ENCODE data around the gene RADIL. TPM values are rescaled to one million over a fixed set of nuclear protein-coding genes. Genes with fewer than 3 reads are reported as not detected.

The RADIL gene
- polyA plus RNA-seq, 3 donors: not detected

DNA sequence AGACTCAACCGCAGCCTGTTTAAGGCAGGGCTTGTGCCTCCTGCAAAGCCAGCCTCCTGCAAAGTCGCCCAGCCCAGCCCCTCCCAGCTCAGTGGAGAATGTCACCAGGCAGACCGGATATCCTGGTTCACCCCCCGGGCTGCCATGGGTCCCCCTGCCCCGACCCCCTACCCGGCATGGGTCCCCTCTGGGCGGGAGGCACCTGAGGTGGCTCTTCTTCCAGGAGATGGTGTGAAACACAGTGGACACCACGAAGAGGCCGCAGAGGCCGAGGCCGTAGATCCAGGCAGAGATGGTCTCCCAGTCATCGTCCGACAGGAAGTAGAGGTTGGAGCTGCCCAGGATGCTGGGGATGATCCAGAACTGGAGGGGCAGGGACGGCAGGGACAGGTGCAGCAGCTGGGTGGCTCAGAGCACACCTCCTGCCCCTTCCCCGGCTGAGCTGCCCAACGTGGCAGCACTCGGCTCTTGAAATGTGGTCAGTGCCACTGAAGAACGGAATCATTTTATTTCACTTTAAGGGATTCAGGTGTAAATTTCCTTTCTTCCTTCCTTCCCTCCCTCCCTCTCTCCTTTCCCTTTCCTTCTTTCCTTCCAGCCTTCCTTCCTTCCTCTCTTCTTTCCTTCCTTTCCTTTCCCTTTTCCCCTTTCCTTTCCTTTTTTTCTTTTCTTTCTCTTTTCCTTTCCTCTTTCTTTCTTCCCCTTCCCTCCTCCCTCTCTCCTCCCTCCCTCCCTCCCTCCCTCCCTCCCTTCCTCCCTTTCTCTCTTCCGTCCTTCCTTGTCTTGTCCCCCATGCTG is 36.7 kb upstream of the RADIL start:
- no peaks in the 10 kb centered on the region for H3K36me3 ChIP-seq (replicated peaks in 1 of 2; ENCODE audit: control insufficient read depth in 1 of 2, insufficient read depth in 2 of 2, low read length in 2 of 2)
- intact Hi-C loops (cut with micrococcal nuclease): no loop called here
- no peak overlapping the region for H3K4me3 ChIP-seq (replicated peaks in 1 of 3; ENCODE audit: low read depth in 2 of 3, low read length in 3 of 3)
- H3K27me3 ChIP-seq (ENCODE audit: control insufficient read depth in 2 of 2, insufficient read depth in 2 of 2, low read length in 2 of 2): no peaks in the 10 kb centered on the region
- no peak overlapping the region for H3K27ac ChIP-seq (ENCODE audit: low read depth in 1 of 2, low read length in 2 of 2)
- no peaks in the 10 kb centered on the region for H3K79me2 ChIP-seq (ENCODE audit: insufficient read depth, low read length)
- no peaks in the 10 kb centered on the region for H3K4me1 ChIP-seq (ENCODE audit: control insufficient read depth in 1 of 2, insufficient read depth in 2 of 2, low read length in 2 of 2)
- H3K9me3 Mint-ChIP-seq: peaks cover 2 to 15% (median 7%) of the 10 kb centered on the region in 7 donors
- no peak for DNase-seq
- H3K4me1 Mint-ChIP-seq: no peaks in the 10 kb centered on the region
- H3K9me3 ChIP-seq (replicated peaks in 1 of 2; ENCODE audit: control insufficient read depth in 1 of 2, insufficient read depth in 1 of 2, low read length in 2 of 2): peaks cover 0 to 5% of the 10 kb centered on the region in 2 donors
- H3K4me3 Mint-ChIP-seq: no peak overlapping the region
- no peaks in the 10 kb centered on the region for H3K36me3 Mint-ChIP-seq
- H3K27me3 Mint-ChIP-seq (ENCODE audit: low read depth in 3 of 3): peaks cover 2 to 13% (median 6%) of the 10 kb centered on the region in 3 donors
- no peak overlapping the region for H3K9ac ChIP-seq (ENCODE audit: insufficient read depth, low read length, poor library complexity, severe bottlenecking)
- H3K27ac Mint-ChIP-seq: no peak overlapping the region
- TF ChIP-seq, protein P1, sequence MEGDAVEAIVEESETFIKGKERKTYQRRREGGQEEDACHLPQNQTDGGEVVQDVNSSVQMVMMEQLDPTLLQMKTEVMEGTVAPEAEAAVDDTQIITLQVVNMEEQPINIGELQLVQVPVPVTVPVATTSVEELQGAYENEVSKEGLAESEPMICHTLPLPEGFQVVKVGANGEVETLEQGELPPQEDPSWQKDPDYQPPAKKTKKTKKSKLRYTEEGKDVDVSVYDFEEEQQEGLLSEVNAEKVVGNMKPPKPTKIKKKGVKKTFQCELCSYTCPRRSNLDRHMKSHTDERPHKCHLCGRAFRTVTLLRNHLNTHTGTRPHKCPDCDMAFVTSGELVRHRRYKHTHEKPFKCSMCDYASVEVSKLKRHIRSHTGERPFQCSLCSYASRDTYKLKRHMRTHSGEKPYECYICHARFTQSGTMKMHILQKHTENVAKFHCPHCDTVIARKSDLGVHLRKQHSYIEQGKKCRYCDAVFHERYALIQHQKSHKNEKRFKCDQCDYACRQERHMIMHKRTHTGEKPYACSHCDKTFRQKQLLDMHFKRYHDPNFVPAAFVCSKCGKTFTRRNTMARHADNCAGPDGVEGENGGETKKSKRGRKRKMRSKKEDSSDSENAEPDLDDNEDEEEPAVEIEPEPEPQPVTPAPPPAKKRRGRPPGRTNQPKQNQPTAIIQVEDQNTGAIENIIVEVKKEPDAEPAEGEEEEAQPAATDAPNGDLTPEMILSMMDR (IDR thresholded peaks at IDR 0.05): no peak
- 90% methylated on average over 16 of the region's 19 CpGs for WGBS (ENCODE audit: insufficient coverage)
- no peak overlapping the region for H2AFZ ChIP-seq (ENCODE audit: insufficient read depth, low read depth, low read length, poor library complexity, severe bottlenecking)
- H3K4me2 ChIP-seq (replicated peaks; ENCODE audit: extremely low read depth, low read length, poor library complexity, severe bottlenecking): no peak overlapping the region
- no peaks in the 10 kb centered on the region for H4K20me1 ChIP-seq (ENCODE audit: insufficient read depth, low read length)

DNA sequence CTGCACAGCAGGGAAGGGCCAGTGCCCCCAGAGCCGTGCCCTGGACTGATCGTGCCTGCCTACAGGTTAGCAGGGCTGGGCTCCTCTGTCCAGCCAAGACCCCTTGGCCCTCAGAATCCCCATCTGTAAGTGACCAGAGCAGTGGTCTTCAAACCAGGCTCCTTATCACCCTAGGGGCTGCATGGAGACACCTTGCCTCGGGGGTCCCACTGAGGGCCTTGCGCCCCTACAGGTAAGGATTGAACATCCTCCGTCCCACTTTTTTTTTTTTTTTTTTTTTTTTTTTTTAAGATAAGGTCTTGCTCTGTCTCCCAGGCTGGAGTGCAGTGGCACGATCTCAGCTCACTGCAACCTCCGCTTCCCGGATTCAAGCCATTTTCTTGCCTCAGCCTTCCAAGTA is 32.6 kb upstream of the RADIL start:
- Histone ChIP-seq H3K4me3 (replicated peaks in 1 of 3; ENCODE audit: low read depth in 2 of 3, low read length in 3 of 3) (no peak overlapping the region), H3K9me3 (replicated peaks in 1 of 2; ENCODE audit: control insufficient read depth in 1 of 2, insufficient read depth in 1 of 2, low read length in 2 of 2) (peaks cover 0 to 5% of the 10 kb centered on the region in 2 donors), H3K4me2 (replicated peaks; ENCODE audit: extremely low read depth, low read length, poor library complexity, severe bottlenecking) (no peak overlapping the region), H2AFZ (ENCODE audit: insufficient read depth, low read depth, low read length, poor library complexity, severe bottlenecking) (no peak overlapping the region), H3K27me3 (ENCODE audit: control insufficient read depth in 2 of 2, insufficient read depth in 2 of 2, low read length in 2 of 2) (no peaks in the 10 kb centered on the region), H4K20me1 (ENCODE audit: insufficient read depth, low read length) (no peaks in the 10 kb centered on the region), H3K4me1 (ENCODE audit: control insufficient read depth in 1 of 2, insufficient read depth in 2 of 2, low read length in 2 of 2) (no peaks in the 10 kb centered on the region), H3K79me2 (ENCODE audit: insufficient read depth, low read length) (no peaks in the 10 kb centered on the region), H3K27ac (ENCODE audit: low read depth in 1 of 2, low read length in 2 of 2) (no peak overlapping the region), H3K9ac (ENCODE audit: insufficient read depth, low read length, poor library complexity, severe bottlenecking) (no peak overlapping the region), H3K36me3 (replicated peaks in 1 of 2; ENCODE audit: control insufficient read depth in 1 of 2, insufficient read depth in 2 of 2, low read length in 2 of 2) (no peaks in the 10 kb centered on the region)
- TF ChIP-seq, protein P1 (IDR thresholded peaks at IDR 0.05): no peak
- Mint-ChIP-seq H3K27me3 (ENCODE audit: low read depth in 3 of 3) (peaks cover 5 to 16% (median 10%) of the 10 kb centered on the region in 3 donors), H3K9me3 (peaks cover 2 to 14% (median 6%) of the 10 kb centered on the region in 7 donors), H3K4me3 (no peak overlapping the region), H3K36me3 (no peaks in the 10 kb centered on the region), H3K4me1 (no peaks in the 10 kb centered on the region), H3K27ac (no peak overlapping the region)
- 83% methylated on average over 4 of the region's 8 CpGs for WGBS (ENCODE audit: insufficient coverage)
- intact Hi-C loops (cut with micrococcal nuclease): no loop called here
- no peak for DNase-seq
